Astrocyte (in vitro differentiated cells and primary cell): ENCODE results near the gene XPC. TPM values are rescaled to one million over a fixed set of nuclear protein-coding genes. Genes with fewer than 3 reads are reported as not detected.

ENCODE experiments used
- DNase-seq: peaks from one replicate; pipeline ENCODE4 v3.0.0-alpha.2; 2010; ENCODE audit warnings: low read depth
- FAIRE-seq: peaks from 2 replicates; lab custom pipeline; 2011; peaks lifted over from hg19 to GRCh38; lab: Jason Lieb, UNC
- H2AFZ ChIP-seq: 2 replicates; pipeline ENCODE4 v1.6.0; 2012; ENCODE audit warnings: low read depth, low read length, inconsistent platforms
- H3K27ac ChIP-seq: 2 replicates; pipeline ENCODE4 v1.5.1; 2011; ENCODE audit warnings: low read depth, low read length, inconsistent platforms
- H3K27me3 ChIP-seq: 2 replicates; pipeline ENCODE4 v1.6.0; 2011; ENCODE audit warnings: low read length, inconsistent platforms; ENCODE audit not compliant: insufficient read depth
- H3K36me3 ChIP-seq: 2 replicates; pipeline ENCODE4 v1.5.1; 2011; ENCODE audit warnings: low read length, inconsistent platforms; ENCODE audit not compliant: insufficient read depth
- H3K4me1 ChIP-seq: 2 replicates; pipeline ENCODE4 v1.5.1; 2011; ENCODE audit warnings: low read length, inconsistent platforms; ENCODE audit not compliant: insufficient read depth
- H3K4me2 ChIP-seq: 2 replicates; pipeline ENCODE4 v1.6.0; 2012; ENCODE audit warnings: low read length, inconsistent platforms
- H3K4me3 ChIP-seq: 2 replicates; pipeline ENCODE4 v1.5.1; 2011; ENCODE audit warnings: low read depth, mild to moderate bottlenecking, low read length, inconsistent platforms; ENCODE audit not compliant: insufficient read depth
- H3K79me2 ChIP-seq: 2 replicates; pipeline ENCODE4 v1.6.0; 2012; ENCODE audit warnings: mild to moderate bottlenecking, low read length, inconsistent platforms; ENCODE audit not compliant: insufficient read depth
- H3K9ac ChIP-seq: 2 replicates; pipeline ENCODE4 v1.6.0; 2012; ENCODE audit warnings: mild to moderate bottlenecking, low read length, inconsistent platforms
- H3K9me3 ChIP-seq: 2 replicates; pipeline ENCODE4 v1.5.1; 2012; ENCODE audit warnings: low read depth, mild to moderate bottlenecking, low read length, inconsistent platforms; ENCODE audit not compliant: insufficient read depth
- H4K20me1 ChIP-seq: 2 replicates; pipeline ENCODE4 v1.6.0; 2012; ENCODE audit warnings: low read length, inconsistent platforms; ENCODE audit not compliant: insufficient read depth
- H3K27ac Mint-ChIP-seq: one replicate; pipeline ENCODE4 v1.8.0; 2021; ENCODE audit warnings: mild to moderate bottlenecking, mixed read lengths; ENCODE audit not compliant: unreplicated experiment
- H3K27me3 Mint-ChIP-seq: one replicate; pipeline ENCODE4 v1.8.0; 2021; ENCODE audit warnings: low read depth, mixed read lengths; ENCODE audit not compliant: unreplicated experiment
- H3K36me3 Mint-ChIP-seq: one replicate; pipeline ENCODE4 v1.8.0; 2021; ENCODE audit warnings: low read depth, mixed read lengths; ENCODE audit not compliant: unreplicated experiment
- H3K4me1 Mint-ChIP-seq: one replicate; pipeline ENCODE4 v1.8.0; 2021; ENCODE audit warnings: low read depth, mixed read lengths; ENCODE audit not compliant: unreplicated experiment
- H3K4me3 Mint-ChIP-seq: one replicate; pipeline ENCODE4 v1.8.0; 2021; ENCODE audit warnings: mild to moderate bottlenecking, moderate library complexity, mixed read lengths; ENCODE audit not compliant: unreplicated experiment
- H3K9me3 Mint-ChIP-seq: one replicate; pipeline ENCODE4 v1.8.0; 2021; ENCODE audit warnings: mild to moderate bottlenecking, mixed read lengths; ENCODE audit not compliant: unreplicated experiment
- EZH2 ChIP-seq: IDR thresholded peaks from 2 replicates; pipeline ENCODE4 v1.6.1; 2012; ENCODE audit warnings: mild to moderate bottlenecking, low read length, inconsistent platforms; ENCODE audit not compliant: insufficient read depth
- total RNA-seq: library from RNA; stranded (reverse); gene quantifications from 2 replicates; pipeline ENCODE4 v1.2.1, GENCODE V29; 2021
- TF ChIP-seq, protein P1 (sequence below): IDR thresholded peaks from 2 replicates; pipeline ENCODE4 v1.5.1; 2011; ENCODE audit warnings: low read depth, mild to moderate bottlenecking, inconsistent platforms, low read length, moderate library complexity; ENCODE audit not compliant: insufficient read depth

Gene XPC
- total RNA-seq, 1 donor from 2014 or later, result 33.6 TPM

- Histone ChIP-seq H3K27me3 (no peaks in the 10 kb centered on the region), H3K36me3 (peaks cover 13% of the 10 kb centered on the region), H3K79me2 (no peaks in the 10 kb centered on the region), H3K9ac (no peak overlapping the region), H3K4me2 (no peak overlapping the region), H3K4me1 (peaks cover 30% of the 10 kb centered on the region), H3K27ac (no peak overlapping the region), H2AFZ (no peak overlapping the region), H3K4me3 (no peak overlapping the region), H4K20me1 (peaks cover 3% of the 10 kb centered on the region), H3K9me3 (no peaks in the 10 kb centered on the region)
- Mint-ChIP-seq H3K27ac (peak overlapping the region; percentile 67), H3K4me1 (peaks cover 43% of the 10 kb centered on the region), H3K27me3 (no peaks in the 10 kb centered on the region), H3K9me3 (no peaks in the 10 kb centered on the region), H3K4me3 (no peak overlapping the region), H3K36me3 (peaks cover 24% of the 10 kb centered on the region)
- TF ChIP-seq, protein P1, sequence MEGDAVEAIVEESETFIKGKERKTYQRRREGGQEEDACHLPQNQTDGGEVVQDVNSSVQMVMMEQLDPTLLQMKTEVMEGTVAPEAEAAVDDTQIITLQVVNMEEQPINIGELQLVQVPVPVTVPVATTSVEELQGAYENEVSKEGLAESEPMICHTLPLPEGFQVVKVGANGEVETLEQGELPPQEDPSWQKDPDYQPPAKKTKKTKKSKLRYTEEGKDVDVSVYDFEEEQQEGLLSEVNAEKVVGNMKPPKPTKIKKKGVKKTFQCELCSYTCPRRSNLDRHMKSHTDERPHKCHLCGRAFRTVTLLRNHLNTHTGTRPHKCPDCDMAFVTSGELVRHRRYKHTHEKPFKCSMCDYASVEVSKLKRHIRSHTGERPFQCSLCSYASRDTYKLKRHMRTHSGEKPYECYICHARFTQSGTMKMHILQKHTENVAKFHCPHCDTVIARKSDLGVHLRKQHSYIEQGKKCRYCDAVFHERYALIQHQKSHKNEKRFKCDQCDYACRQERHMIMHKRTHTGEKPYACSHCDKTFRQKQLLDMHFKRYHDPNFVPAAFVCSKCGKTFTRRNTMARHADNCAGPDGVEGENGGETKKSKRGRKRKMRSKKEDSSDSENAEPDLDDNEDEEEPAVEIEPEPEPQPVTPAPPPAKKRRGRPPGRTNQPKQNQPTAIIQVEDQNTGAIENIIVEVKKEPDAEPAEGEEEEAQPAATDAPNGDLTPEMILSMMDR, result no peak
- TF ChIP-seq EZH2, result no peak
- FAIRE-seq (no peak), DNase-seq (no peak)
These were observed 31.9 kb downstream of the XPC start for GRCh38 chr3:14146381-14147065.

DNA sequence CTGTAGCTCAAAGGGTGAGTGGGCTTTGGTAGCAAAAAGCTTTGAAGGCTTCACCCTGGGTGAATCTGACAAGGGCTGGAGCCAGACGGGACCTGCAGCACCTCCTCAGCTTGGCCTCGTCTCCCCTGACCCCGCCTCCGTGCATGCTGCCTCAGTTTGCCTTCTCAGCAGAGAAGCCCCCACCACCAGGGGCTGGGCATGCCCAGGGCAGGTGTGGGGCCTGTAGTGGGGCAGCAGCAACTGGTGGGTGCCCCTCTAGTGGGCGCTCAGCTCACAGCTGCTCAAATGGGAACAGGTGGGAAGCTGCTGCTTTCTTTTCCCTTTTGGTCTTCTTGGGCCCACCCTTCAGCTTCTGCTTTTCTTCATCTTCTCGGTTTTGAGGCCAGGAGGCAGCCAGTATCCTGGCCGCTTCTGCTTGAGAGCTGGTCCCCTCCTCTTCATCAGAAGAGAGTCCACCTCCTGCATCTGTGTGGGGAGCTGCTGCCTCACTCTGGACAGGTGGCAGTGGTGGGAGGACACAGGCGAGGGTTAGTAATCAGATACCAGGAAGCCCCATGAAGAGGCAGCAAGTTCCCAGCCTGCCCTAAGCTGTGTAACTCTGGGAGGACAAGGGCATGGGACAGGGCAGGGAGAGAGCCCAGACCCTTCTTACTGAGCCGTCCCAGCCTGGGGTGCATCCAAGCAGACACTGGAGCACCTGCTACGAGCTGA is 32.6 kb downstream of the XPC start:
- H3K4me2 ChIP-seq, result peak overlapping the region; percentile 81
- H3K9ac ChIP-seq, result peak overlapping the region; percentile 91
- H3K79me2 ChIP-seq, result no peaks in the 10 kb centered on the region
- H2AFZ ChIP-seq, result no peak overlapping the region
- DNase-seq, result no peak
- Mint-ChIP-seq H3K27me3 (no peaks in the 10 kb centered on the region), H3K36me3 (peaks cover 25% of the 10 kb centered on the region), H3K4me1 (peaks cover 43% of the 10 kb centered on the region), H3K27ac (peak overlapping the region; percentile 100), H3K4me3 (no peak overlapping the region), H3K9me3 (no peaks in the 10 kb centered on the region)
- no peak overlapping the region for H3K4me3 ChIP-seq
- no peak for FAIRE-seq
- H4K20me1 ChIP-seq, result peaks cover 3% of the 10 kb centered on the region
- peak overlapping the region; percentile 100 for H3K27ac ChIP-seq
- H3K36me3 ChIP-seq, result peaks cover 11% of the 10 kb centered on the region
- TF ChIP-seq, protein P1, result no peak
- no peak for TF ChIP-seq EZH2
- peaks cover 30% of the 10 kb centered on the region for H3K4me1 ChIP-seq
- H3K27me3 ChIP-seq, result no peaks in the 10 kb centered on the region
- H3K9me3 ChIP-seq, result no peaks in the 10 kb centered on the region

- Histone ChIP-seq H3K4me3 (no peak overlapping the region), H3K27me3 (no peaks in the 10 kb centered on the region), H3K27ac (peak overlapping the region; percentile 100), H3K9me3 (no peaks in the 10 kb centered on the region), H3K4me1 (peaks cover 30% of the 10 kb centered on the region), H3K9ac (peak overlapping the region; percentile 91), H4K20me1 (peaks cover 3% of the 10 kb centered on the region), H2AFZ (no peak overlapping the region), H3K4me2 (peak overlapping the region; percentile 81), H3K36me3 (peaks cover 11% of the 10 kb centered on the region), H3K79me2 (no peaks in the 10 kb centered on the region)
- Mint-ChIP-seq H3K4me3 (no peak overlapping the region), H3K27ac (peak overlapping the region; percentile 100), H3K4me1 (peaks cover 41% of the 10 kb centered on the region), H3K36me3 (peaks cover 21% of the 10 kb centered on the region), H3K9me3 (no peaks in the 10 kb centered on the region), H3K27me3 (no peaks in the 10 kb centered on the region)
- TF ChIP-seq, protein P1, result no peak
- TF ChIP-seq EZH2, result no peak
- FAIRE-seq, result no peak
- DNase-seq, result peak; percentile 56
These were observed 33.2 kb downstream of the XPC start for GRCh38 chr3:14145236-14145635.
